GM19467 (cell line): ENCODE results near the gene RS1.

Experiments
- ATAC-seq: cut with Tn5 transposase; IDR thresholded peaks from one replicate; pipeline ENCODE4 v1.9.1; 2021; ENCODE audit warnings: mild to moderate bottlenecking, moderate library complexity; ENCODE audit not compliant: unreplicated experiment

The RS1 gene

GRCh38 chrX:18672008-18672407 is at the start of gene RS1:
TSS of gene RS1 (minus strand) at chrX:18672108. CDS start at chrX:18672068, 40 bp downstream.
- ATAC-seq = no peak

GRCh38 chrX:18719852-18720251 is 47.9 kb upstream of the RS1 start:
- no peak for ATAC-seq

GRCh38 chrX:18714910-18715309 is 43.0 kb upstream of the RS1 start:
- ATAC-seq = no peak

GRCh38 chrX:18709833-18710232 is 37.9 kb upstream of the RS1 start:
- ATAC-seq = no peak

- no peak for ATAC-seq
These were observed 35.6 kb upstream of the RS1 start, which contains the start of gene PPEF1 for GRCh38 chrX:18707426-18708049. TSS of gene PPEF1 (plus strand) at chrX:18707645. CDS start at chrX:18707781, 136 bp downstream.

- ATAC-seq = no peak
These were observed 30.7 kb upstream of the RS1 start for GRCh38 chrX:18702362-18703195.

GRCh38 chrX:18701621-18702361 is 29.9 kb upstream of the RS1 start:
- ATAC-seq = no peak

GRCh38 chrX:18698737-18699650 is 27.1 kb upstream of the RS1 start:
- ATAC-seq = no peak

GRCh38 chrX:18696653-18697052 is 24.7 kb upstream of the RS1 start:
- ATAC-seq = no peak

- ATAC-seq = no peak
These were observed 20.6 kb upstream of the RS1 start for GRCh38 chrX:18692541-18692940.

- ATAC-seq = no peak
These were observed 19.5 kb upstream of the RS1 start for GRCh38 chrX:18691431-18691830.

- no peak for ATAC-seq
These were observed 16.1 kb upstream of the RS1 start for GRCh38 chrX:18687856-18688495.

GRCh38 chrX:18682979-18683387 is 11.1 kb upstream of the RS1 start:
- ATAC-seq = no peak

GRCh38 chrX:18681996-18682395 is 10.1 kb upstream of the RS1 start:
- no peak for ATAC-seq

GRCh38 chrX:18677161-18677869 is 5.4 kb upstream of the RS1 start:
- no peak for ATAC-seq

- no peak for ATAC-seq
These were observed 4.6 kb upstream of the RS1 start for GRCh38 chrX:18676470-18676869.

- no peak for ATAC-seq
These were observed 4.1 kb upstream of the RS1 start for GRCh38 chrX:18676050-18676449.

GRCh38 chrX:18674788-18675735 is 3.2 kb upstream of the RS1 start:
- ATAC-seq = peak; percentile 83
